Peyer's patch (tissue), 4 donors: Measurements from ENCODE around the gene LIPK. TPM values are rescaled to one million over a fixed set of nuclear protein-coding genes. Genes with fewer than 3 reads are reported as not detected.

Source experiments
- DNase-seq, 3 donors: peaks; one replicate each; pipeline ENCODE4 v3.0.0-alpha.2; 2017 to 2019
- H3K27ac ChIP-seq, 4 donors: fragments of 200-600 bp; sonication (generic); one replicate each; pipeline ENCODE4 v1.5.1; 2016 to 2019
- H3K27me3 ChIP-seq, 2 donors: fragments of 200-600 bp; sonication (generic); one replicate each; pipeline ENCODE4 v1.5.1; 2019
- H3K36me3 ChIP-seq, 3 donors: fragments of 200-600 bp; sonication (generic); one replicate each; pipeline ENCODE4 v1.5.1; 2016 to 2019
- H3K4me1 ChIP-seq, 4 donors: fragments of 200-600 bp; sonication (generic); one replicate each; pipeline ENCODE4 v1.5.1; 2016 to 2019
- H3K4me3 ChIP-seq, 4 donors: fragments of 200-600 bp; sonication (generic); 1 replicate in 3 of 4; 2 replicates in 1 of 4; pipeline ENCODE4 v1.5.1; 2016 to 2019; ENCODE audit warnings: mild to moderate bottlenecking in 1 of 4
- H3K9me3 ChIP-seq, 4 donors: fragments of 200-600 bp; sonication (generic); one replicate each; pipeline ENCODE4 v1.5.1; 2016 to 2019; ENCODE audit warnings: mild to moderate bottlenecking in 1 of 4
- CTCF ChIP-seq, 6 experiments: fragments of 450-650 bp in 4 of 6; fragments of 200-600 bp in 2 of 6; sonication (generic) in 1 of 6; IDR thresholded peaks; one replicate each; pipeline ENCODE4 v1.5.1; 2017 to 2019; ENCODE audit warnings: antibody characterized with exemption in 6 of 6, mild to moderate bottlenecking in 3 of 6, moderate library complexity in 1 of 6
- POLR2A ChIP-seq, 2 donors: fragments of 450-650 bp; IDR thresholded peaks; one replicate each; pipeline ENCODE4 v1.5.1; 2017; ENCODE audit warnings: antibody characterized with exemption in 2 of 2, mild to moderate bottlenecking in 2 of 2, moderate library complexity in 2 of 2
- total RNA-seq, 4 donors: library from RNA; depleted of rRNA; stranded (reverse); fragments of >200 nt; gene quantifications; one replicate each; pipeline ENCODE4 v1.1.0, GENCODE V29; 2016

The LIPK gene
- total RNA-seq, 4 donors from 2014 or later: not detected

DNA sequence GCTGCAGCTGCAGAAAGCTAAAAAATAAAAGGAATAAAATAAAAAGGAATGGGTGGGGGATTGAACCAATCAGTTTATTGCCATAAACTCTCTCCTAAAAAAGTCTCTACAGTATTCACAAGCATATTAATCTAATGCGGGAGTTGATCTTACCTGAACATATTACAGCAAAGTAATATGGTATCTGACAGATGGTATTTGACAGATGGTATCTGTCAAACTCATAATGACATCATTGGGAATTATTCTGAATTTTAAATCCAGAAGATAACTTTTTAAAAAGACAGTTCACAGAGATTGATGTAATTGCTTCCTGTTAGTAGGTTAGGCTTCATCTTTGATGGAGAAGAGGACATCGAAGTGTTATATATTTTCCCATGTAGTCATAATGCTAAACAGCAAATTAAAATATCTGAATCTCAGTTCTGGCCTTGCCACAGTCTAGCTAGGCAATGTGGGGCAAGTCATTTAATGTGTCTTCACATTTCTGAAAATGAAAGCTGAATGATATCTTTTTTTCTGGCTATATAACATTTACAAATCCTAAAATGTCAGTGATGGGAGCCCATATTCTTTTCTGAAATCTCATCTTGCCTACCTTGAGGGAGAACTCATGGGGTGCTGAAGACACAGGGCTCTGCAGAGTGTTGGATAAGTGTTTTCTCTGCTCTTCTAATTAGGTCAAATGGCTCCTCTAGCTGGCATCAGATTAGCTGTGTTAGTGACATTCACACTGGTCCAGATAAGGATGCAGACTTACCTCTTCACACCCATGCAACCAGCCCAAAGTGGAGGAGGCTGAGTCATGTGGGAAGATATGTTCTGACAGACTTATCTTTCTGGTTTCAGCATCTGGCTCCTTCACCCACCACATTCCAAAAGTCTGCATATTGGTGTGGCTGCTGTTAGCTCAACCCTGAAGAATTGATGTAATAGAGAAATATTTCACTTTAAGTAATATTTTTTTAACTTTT, 94.4 kb downstream of the LIPK start:
- Histone ChIP-seq H3K27me3 (no peaks in the 10 kb centered on the region), H3K4me3 (no peak overlapping the region), H3K27ac (no peak overlapping the region), H3K9me3 (no peaks in the 10 kb centered on the region), H3K36me3 (no peaks in the 10 kb centered on the region), H3K4me1 (no peaks in the 10 kb centered on the region)
- DNase-seq: no peak
- TF ChIP-seq CTCF (IDR thresholded peaks at IDR 0.05) (no peak), POLR2A (IDR thresholded peaks at IDR 0.05) (no peak)

Other genes with a start within 250 kb of the LIPK start
- gene RNLS, start 122.9 kb upstream of the LIPK start, total RNA-seq: 10 to 100 TPM in 3 of 4 donors, 1 to 10 TPM in 1; 4.1 to 29.6 (median 22.6) TPM
- not detected for gene LIPJ, start 119.5 kb upstream of the LIPK start, total RNA-seq
- gene LIPF, start 41.8 kb upstream of the LIPK start, total RNA-seq: not detected
- gene LIPN, start 53.8 kb downstream of the LIPK start, total RNA-seq: not detected
- gene LIPM, start 96.5 kb downstream of the LIPK start, total RNA-seq: not detected
- gene ANKRD22, start 145.6 kb downstream of the LIPK start, total RNA-seq: 1 to 10 TPM in 2 of 4 donors, under 1 TPM in 1, not detected in 1; 0.70 to 1.5 (median 1.1) TPM
- 100 to 1,000 TPM in 1 of 4 donors, 10 to 100 TPM in 3; 54.6 to 116 (median 84.6) TPM for gene STAMBPL1, start 174.0 kb downstream of the LIPK start, total RNA-seq
- gene ACTA2, start 246.5 kb downstream of the LIPK start, total RNA-seq: 100 to 1,000 TPM in 3 of 4 donors, 10 to 100 TPM in 1; 83.5 to 342 (median 142) TPM